ENCODE results near the gene PCNX3.

- no peak for TF ChIP-seq CTCF (IDR thresholded peaks at IDR 0.05)
- TF ChIP-seq POLR2A (IDR thresholded peaks at IDR 0.05): no peak
Observed at GRCh38 chr11:65616575-65617001, 1.0 kb downstream of the PCNX3 start.
